Endothelial cell of umbilical vein (primary cell): ENCODE data around the gene DAPK2. TPM values are rescaled to one million over a fixed set of nuclear protein-coding genes. Genes with fewer than 3 reads are reported as not detected.

Experiments used
- BruUV-seq: library from RNA; stranded (reverse); fragments of 400-500 nt; replicated peaks from 2 replicates; lab custom pipeline; 2021; lab: Mats Ljungman, UMichigan
- CTCF ChIA-PET: fragments of 300-600, 350-600 bp; sonication (Branson Sonifier 250); formaldehyde crosslinking; loops from one replicate; lab custom pipeline; 2021; ENCODE audit warnings: antibody characterized with exemption, inconsistent platforms; lab: Charles Lee
- POLR2A ChIA-PET: fragments of 300-600, 350-600 bp; sonication (Branson Sonifier 250); formaldehyde crosslinking; loops from one replicate; lab custom pipeline; 2021; ENCODE audit warnings: antibody characterized with exemption, inconsistent platforms; lab: Charles Lee
- DNase-seq: peaks from one replicate; pipeline ENCODE4 v3.0.0-alpha.2; 2011; ENCODE audit warnings: low read depth, low spot score
- FAIRE-seq: peaks from 2 replicates; lab custom pipeline; 2011; peaks lifted over from hg19 to GRCh38; lab: Jason Lieb, UNC
- H2AFZ ChIP-seq: 2 replicates; pipeline ENCODE4 v1.6.0; 2012; ENCODE audit warnings: low read depth, low read length, control low read depth, inconsistent platforms
- H3K27ac ChIP-seq: 2 replicates; pipeline ENCODE4 v1.5.1; 2011; ENCODE audit warnings: low read depth, mild to moderate bottlenecking, control low read depth, low read length, moderate library complexity; ENCODE audit not compliant: insufficient read depth
- H3K27me3 ChIP-seq, 2 experiments: 2 replicates each; pipeline versions ENCODE4 v1.6.0 to v1.6.1; 2011; ENCODE audit warnings: low read length in 2 of 2, mixed read lengths in 1 of 2; ENCODE audit not compliant: control insufficient read depth in 2 of 2, insufficient read depth in 2 of 2
- H3K36me3 ChIP-seq, 2 experiments: 2 replicates in 1 of 2; 3 replicates in 1 of 2; pipeline ENCODE4 v1.5.1; 2011; ENCODE audit warnings: low read length in 2 of 2, mild to moderate bottlenecking in 1 of 2, moderate library complexity in 1 of 2; ENCODE audit not compliant: control insufficient read depth in 2 of 2, insufficient read depth in 2 of 2; ENCODE audit errors: extremely low read depth in 1 of 2
- H3K4me1 ChIP-seq: 3 replicates; pipeline ENCODE4 v1.5.1; 2011; ENCODE audit warnings: mild to moderate bottlenecking, low read length; ENCODE audit not compliant: control insufficient read depth, insufficient read depth; ENCODE audit errors: extremely low read depth
- H3K4me2 ChIP-seq: 2 replicates; pipeline ENCODE4 v1.6.1; 2011; ENCODE audit warnings: low read length, control low read depth, mixed read lengths; ENCODE audit not compliant: insufficient read depth
- H3K4me3 ChIP-seq, 3 experiments: fragments of 200-600 bp in 1 of 3; sonication (generic), shearing (Covaris generic) in 1 of 3; replicated peaks in 1 of 3; 2 replicates each; pipeline ENCODE4 v1.5.1; 2011 to 2016; ENCODE audit warnings: control low read depth in 3 of 3, low read length in 3 of 3, mild to moderate bottlenecking in 2 of 3, inconsistent platforms in 1 of 3, low read depth in 1 of 3, moderate library complexity in 1 of 3; ENCODE audit not compliant: insufficient read depth in 1 of 3
- H3K79me2 ChIP-seq: 2 replicates; pipeline ENCODE4 v1.6.0; 2012; ENCODE audit warnings: low read length, inconsistent platforms; ENCODE audit not compliant: control insufficient read depth, insufficient read depth
- H3K9ac ChIP-seq: replicated peaks from 2 replicates; pipeline ENCODE3; 2011; ENCODE audit warnings: low read length, control low read depth; ENCODE audit not compliant: insufficient read depth; ENCODE audit errors: extremely low read depth
- H3K9me1 ChIP-seq: replicated peaks from 3 replicates; pipeline ENCODE4 v1.6.0; 2011; ENCODE audit warnings: mild to moderate bottlenecking, low read length; ENCODE audit not compliant: control insufficient read depth, insufficient read depth; ENCODE audit errors: extremely low read depth
- H3K9me3 ChIP-seq: replicated peaks from 2 replicates; pipeline ENCODE4 v1.5.1; 2012; ENCODE audit warnings: low read length, inconsistent platforms; ENCODE audit not compliant: control insufficient read depth, insufficient read depth
- H4K20me1 ChIP-seq: replicated peaks from 2 replicates; pipeline ENCODE3; 2011; ENCODE audit warnings: mild to moderate bottlenecking, low read length; ENCODE audit not compliant: control insufficient read depth, insufficient read depth; ENCODE audit errors: extremely low read depth
- CTCF ChIP-seq, 2 donors: IDR thresholded peaks; 1 replicate in 1 of 2; 2 replicates in 1 of 2; pipeline ENCODE4 v1.5.1; 2011; ENCODE audit warnings: low read length in 2 of 2, mild to moderate bottlenecking in 2 of 2, moderate library complexity in 2 of 2, control low read depth in 1 of 2, inconsistent platforms in 1 of 2, low read depth in 1 of 2; ENCODE audit not compliant: insufficient read depth in 1 of 2; ENCODE audit errors: extremely low read depth in 1 of 2
- FOS ChIP-seq: IDR thresholded peaks from 2 replicates; pipeline ENCODE4 v1.6.1; 2011; ENCODE audit warnings: mild to moderate bottlenecking, low read length, moderate library complexity, borderline replicate concordance; ENCODE audit not compliant: insufficient read depth
- GATA2 ChIP-seq: IDR thresholded peaks from 2 replicates; pipeline ENCODE4 v1.7.0; 2011; ENCODE audit warnings: low read depth, mild to moderate bottlenecking, moderate library complexity, mixed read lengths, low read length; ENCODE audit not compliant: insufficient read length, insufficient read depth
- JUN ChIP-seq: IDR thresholded peaks from 2 replicates; pipeline ENCODE4 v1.6.1; 2011; ENCODE audit warnings: borderline replicate concordance, low read depth; ENCODE audit not compliant: insufficient read length, insufficient read depth
- MAX ChIP-seq: IDR thresholded peaks from 2 replicates; pipeline ENCODE4 v1.6.1; 2011; ENCODE audit not compliant: insufficient read depth, insufficient read length
- MYC ChIP-seq: IDR thresholded peaks from one replicate; pipeline ENCODE4 v1.6.1; 2011; ENCODE audit warnings: mild to moderate bottlenecking, low read depth, low read length
- POLR2A ChIP-seq: IDR thresholded peaks from 2 replicates; pipeline ENCODE4 v1.6.1; 2012; ENCODE audit warnings: low read depth, mild to moderate bottlenecking, control low read depth, low read length
- POLR2AphosphoS5 ChIP-seq: IDR thresholded peaks from 2 replicates; pipeline ENCODE4 v1.6.1; 2012; ENCODE audit warnings: low read depth, mild to moderate bottlenecking, control low read depth, low read length, moderate library complexity; ENCODE audit not compliant: insufficient read depth
- dilution Hi-C: fragments of 300-500 bp; cut with MboI; formaldehyde crosslinking; loops from one replicate; pipeline ENCODE4 v1.15.0; 2019; ENCODE audit warnings: low sequenced_read_pairs; ENCODE audit not compliant: extremely low pct_ligation_motif_present
- intact Hi-C: fragments of 100-400 bp; cut with micrococcal nuclease; formaldehyde crosslinking; loops from one replicate; pipeline ENCODE4 v1.10.0; 2022
- polyA plus RNA-seq, 4 experiments: library from polyadenylated mRNA; depleted of rRNA in 3 of 4; stranded (reverse) in 3 of 4; unstranded in 1 of 4; fragments of >200 nt; gene quantifications; 2 replicates each; pipeline versions ENCODE4 v1.2.1 to v1.2.3, GENCODE V29; 2011 to 2012; ENCODE audit warnings: missing spikeins in 1 of 4
- total RNA-seq: library from RNA; stranded (reverse); gene quantifications from 2 replicates; pipeline ENCODE4 v1.2.3, GENCODE V29; 2021

Gene DAPK2
- total and polyA plus RNA-seq, 2 donors (not counting 3 experiments of a cell fraction or from before 2014, with no cell fraction given) = 2.8 to 6.7 TPM

GRCh38 chr15:63922916-63923315 lies 123.4 kb downstream of the DAPK2 start:
- Histone ChIP-seq H3K27ac (no peak overlapping the region), H3K27me3 (peaks cover 0 to 4% of the 10 kb centered on the region in 2 experiments), H3K4me3 (no peak overlapping the region), H4K20me1 (no peaks in the 10 kb centered on the region), H3K9me3 (no peaks in the 10 kb centered on the region), H3K4me1 (no peaks in the 10 kb centered on the region), H3K4me2 (no peak overlapping the region), H3K9ac (no peak overlapping the region), H3K9me1 (no peaks in the 10 kb centered on the region), H2AFZ (no peak overlapping the region), H3K79me2 (no peaks in the 10 kb centered on the region), H3K36me3 (no peaks in the 10 kb centered on the region)
- POLR2A ChIA-PET = no interaction called here
- TF ChIP-seq FOS (no peak), GATA2 (no peak), JUN (no peak), POLR2A (no peak), POLR2AphosphoS5 (no peak), CTCF (IDR thresholded peaks at IDR 0.05; ENCODE audit: extremely low read depth in 1 of 2, insufficient read depth in 1 of 2, low read depth in 1 of 2, low read length in 2 of 2) (no peak), MAX (no peak), MYC (no peak)
- CTCF ChIA-PET = interaction anchor here (0.6 to 1.6 kb wide), 3 partner anchors 23 to 123 kb away, joined by 3 read pairs; partner anchors contain the start of gene DAPK2
- intact Hi-C loops (no loop called here), dilution Hi-C loops (no loop called here)
- no peak for DNase-seq
- no TSS peak for BruUV-seq
- FAIRE-seq = no peak
